ENCODE results near the gene TDRD10.
A peak's percentile ranks its signal among the peaks of the same experiment; 100 is the strongest.
"Not testable (repeated sequence)": the region's sequence is repeated elsewhere in the genome, so short reads cannot be mapped to it uniquely, and the experiment has no call there.

TDRD10 gene

GRCh38 chr1:154483941-154484803, 17.8 kb upstream of the TDRD10 start:
- Mint-ChIP-seq H3K27ac (no peak overlapping the region), H3K36me3 (ENCODE audit: low read depth) (no peaks in the 10 kb centered on the region)

GRCh38 chr1:154485106-154485505, 16.9 kb upstream of the TDRD10 start:
- TF ChIP-seq CTCF (IDR thresholded peaks at IDR 0.05), result no peak
- H3K4me1 Mint-ChIP-seq, result peaks cover 42% of the 10 kb centered on the region
- no peak overlapping the region for H3K4me3 Mint-ChIP-seq
- no peaks in the 10 kb centered on the region for H3K36me3 Mint-ChIP-seq (ENCODE audit: low read depth)
- peaks cover 4% of the 10 kb centered on the region for H3K27me3 Mint-ChIP-seq (ENCODE audit: low read depth, poor library complexity)
- H3K27ac Mint-ChIP-seq, result no peak overlapping the region
- no peak for DNase-seq
- no peaks in the 10 kb centered on the region for H3K9me3 Mint-ChIP-seq

More at GRCh38 chr1:154483941-154484803, 17.8 kb upstream of the TDRD10 start:
- Mint-ChIP-seq H3K27me3 (ENCODE audit: low read depth, poor library complexity) (peaks cover 4% of the 10 kb centered on the region), H3K4me3 (no peak overlapping the region), H3K4me1 (peaks cover 40% of the 10 kb centered on the region), H3K9me3 (no peaks in the 10 kb centered on the region)
- TF ChIP-seq CTCF (IDR thresholded peaks at IDR 0.05), result no peak
- DNase-seq, result no peak

- TF ChIP-seq CTCF (IDR thresholded peaks at IDR 0.05), result no peak
- H3K27me3 Mint-ChIP-seq (ENCODE audit: low read depth, poor library complexity), result peaks cover 5% of the 10 kb centered on the region
- H3K4me1 Mint-ChIP-seq, result peaks cover 33% of the 10 kb centered on the region
- H3K9me3 Mint-ChIP-seq, result no peaks in the 10 kb centered on the region
- H3K36me3 Mint-ChIP-seq (ENCODE audit: low read depth), result no peaks in the 10 kb centered on the region
- H3K27ac Mint-ChIP-seq, result peak overlapping the region; percentile 44
- DNase-seq, result no peak
- H3K4me3 Mint-ChIP-seq, result no peak overlapping the region
Observed at GRCh38 chr1:154485910-154486496, 16.0 kb upstream of the TDRD10 start.

GRCh38 chr1:154486756-154487155, 15.3 kb upstream of the TDRD10 start:
- not testable (repeated sequence) for H3K27ac Mint-ChIP-seq; H3K9me3 Mint-ChIP-seq; H3K36me3 Mint-ChIP-seq (ENCODE audit: low read depth); DNase-seq; H3K4me3 Mint-ChIP-seq
- Mint-ChIP-seq H3K4me1 (peaks cover 34% of the 10 kb centered on the region), H3K27me3 (ENCODE audit: low read depth, poor library complexity) (peaks cover 10% of the 10 kb centered on the region)

- no peaks in the 10 kb centered on the region for H3K9me3 Mint-ChIP-seq
- no peak for TF ChIP-seq CTCF (IDR thresholded peaks at IDR 0.05)
- H3K27me3 Mint-ChIP-seq (ENCODE audit: low read depth, poor library complexity), result peaks cover 12% of the 10 kb centered on the region
- no peak for DNase-seq
- H3K4me3 Mint-ChIP-seq, result no peak overlapping the region
- H3K4me1 Mint-ChIP-seq, result peaks cover 56% of the 10 kb centered on the region
- no peak overlapping the region for H3K27ac Mint-ChIP-seq
- H3K36me3 Mint-ChIP-seq (ENCODE audit: low read depth), result no peaks in the 10 kb centered on the region
Observed at GRCh38 chr1:154488922-154489321, 13.1 kb upstream of the TDRD10 start.

GRCh38 chr1:154489695-154490274, 12.2 kb upstream of the TDRD10 start:
- no peak overlapping the region for H3K27ac Mint-ChIP-seq
- no peak for DNase-seq
- H3K9me3 Mint-ChIP-seq, result no peaks in the 10 kb centered on the region
- peaks cover 12% of the 10 kb centered on the region for H3K27me3 Mint-ChIP-seq (ENCODE audit: low read depth, poor library complexity)
- no peaks in the 10 kb centered on the region for H3K36me3 Mint-ChIP-seq (ENCODE audit: low read depth)
- H3K4me1 Mint-ChIP-seq, result peaks cover 53% of the 10 kb centered on the region
- no peak overlapping the region for H3K4me3 Mint-ChIP-seq
- TF ChIP-seq CTCF (IDR thresholded peaks at IDR 0.05), result no peak

Measured in nephron progenitor cell (in vitro differentiated cells).